ENCODE data around the gene TMEM60. TPM values are rescaled to one million over a fixed set of nuclear protein-coding genes. Genes with fewer than 3 reads are reported as not detected.

TMEM60 gene
- total and polyA plus RNA-seq, 10 of the 15 experiments (the other 5 are each of a cell fraction or from before 2014, with no cell fraction given): 13.2 to 94.2 (median 30.2) TPM

- no peak for TF ChIP-seq MLLT1 (IDR thresholded peaks at IDR 0.05)
These were observed 20.8 kb upstream of the TMEM60 start (continued) for GRCh38 chr7:77819021-77819420.

- Histone ChIP-seq H3K27me3 (replicated peaks in 1 of 2; ENCODE audit: control insufficient read depth in 2 of 2, insufficient read depth in 2 of 2, low read length in 1 of 2) (no peaks in the 10 kb centered on the region), H3K4me1 (ENCODE audit: control insufficient read depth, insufficient read depth, low read length) (no peaks in the 10 kb centered on the region), H4K20me1 (ENCODE audit: control insufficient read depth, insufficient read depth) (no peaks in the 10 kb centered on the region), H3K79me2 (ENCODE audit: control insufficient read depth, insufficient read depth, low read length) (peaks cover 45% of the 10 kb centered on the region), H3K4me2 (ENCODE audit: control insufficient read depth, insufficient read depth) (no peak overlapping the region), H3K4me3 (no peak overlapping the region), H3K9me3 (replicated peaks; ENCODE audit: control insufficient read depth, insufficient read depth, low read length) (peaks cover 27% of the 10 kb centered on the region), H2AFZ (ENCODE audit: control insufficient read depth, low read depth, low read length) (no peak overlapping the region), H3K36me3 (ENCODE audit: control insufficient read depth in 2 of 2, insufficient read depth in 2 of 2, low read length in 1 of 2) (peaks cover 0 to 8% of the 10 kb centered on the region in 2 experiments; a peak in 1 of 4 replicates), H3K27ac (ENCODE audit: control insufficient read depth, insufficient read depth) (no peak overlapping the region), H3K9ac (ENCODE audit: control insufficient read depth, insufficient read depth, low read length) (no peak overlapping the region)
- in situ Hi-C loops (cut with MboI): no loop called here
- intact Hi-C loops (cut with micrococcal nuclease; ENCODE audit: unreplicated experiment): no loop called here
- FAIRE-seq: no peak
- ChIA-PET RAD21 (ENCODE audit: unreplicated experiment) (no interaction called here), CTCF (interaction anchor here (1.1 to 1.4 kb wide), 2 partner anchors 8 to 10 kb away, joined by 4 to 6 read pairs; no protein-coding TSS in a partner anchor), POLR2A (interaction anchor here (1.1 kb wide), 1 partner anchor 12 kb away, joined by 4 read pairs; no protein-coding TSS in a partner anchor), SMC1A (ENCODE audit: uncharacterized antibody, unreplicated experiment) (interaction anchor here (0.7 to 3.6 kb wide), 7 partner anchors 11 to 99 kb away, joined by 3 to 16 read pairs (median 4); no protein-coding TSS in a partner anchor)
- no peak for DNase-seq (ENCODE audit: low read depth, low spot score)
- 26% methylated on average over 2 of the region's 2 CpGs for WGBS (ENCODE audit: insufficient coverage, insufficient replicate concordance, low lambda C conversion rate, missing lambda C conversion rate)
- BruUV-seq (replicated peaks): no TSS peak
- no peak for ATAC-seq
- TF ChIP-seq CHD4 (IDR thresholded peaks at IDR 0.05) (no peak), ZNF687 (IDR thresholded peaks at IDR 0.05) (no peak), ZSCAN29 (IDR thresholded peaks at IDR 0.05) (no peak), TCF12 (IDR thresholded peaks at IDR 0.05; ENCODE audit: low read depth, low read length) (no peak), USF2 (IDR thresholded peaks at IDR 0.05; ENCODE audit: borderline replicate concordance, low read depth, low read length) (no peak), BMI1 (IDR thresholded peaks at IDR 0.05; ENCODE audit: borderline replicate concordance) (no peak), CBX3 (IDR thresholded peaks at IDR 0.05; ENCODE audit: borderline replicate concordance, low read depth) (no peak), E4F1 (IDR thresholded peaks at IDR 0.05; ENCODE audit: borderline replicate concordance, partially characterized antibody) (no peak), CBX5 (IDR thresholded peaks at IDR 0.05; ENCODE audit: low read depth) (no peak), NR2C1 (IDR thresholded peaks at IDR 0.05) (no peak), TCF3 (IDR thresholded peaks at IDR 0.05; ENCODE audit: borderline replicate concordance, insufficient read depth, low read depth, low read length) (no peak), GATAD2B (conservative IDR thresholded peaks at IDR 0.05; ENCODE audit: low read depth) (no peak), NR2F1 (conservative IDR thresholded peaks at IDR 0.05) (no peak), IKZF2 (IDR thresholded peaks at IDR 0.05) (no peak)
These were observed 14.9 kb upstream of the TMEM60 start for GRCh38 chr7:77813180-77813579.
